ENCODE results near the gene TMEM179.

The TMEM179 gene

GRCh38 chr14:104567141-104567956, 37.2 kb downstream of the TMEM179 start:
- Histone ChIP-seq H3K36me3 (ENCODE audit: control insufficient read depth, insufficient read depth, low read length) (no peaks in the 10 kb centered on the region), H3K27ac (ENCODE audit: low read depth, low read length) (no peak overlapping the region), H3K4me1 (ENCODE audit: control insufficient read depth, insufficient read depth, low read length) (no peaks in the 10 kb centered on the region), H3K4me3 (ENCODE audit: low read length) (no peak overlapping the region), H3K9ac (ENCODE audit: low read length) (no peak overlapping the region), H3K27me3 (ENCODE audit: control insufficient read depth, insufficient read depth, low read length) (peaks cover 16% of the 10 kb centered on the region)

DNA sequence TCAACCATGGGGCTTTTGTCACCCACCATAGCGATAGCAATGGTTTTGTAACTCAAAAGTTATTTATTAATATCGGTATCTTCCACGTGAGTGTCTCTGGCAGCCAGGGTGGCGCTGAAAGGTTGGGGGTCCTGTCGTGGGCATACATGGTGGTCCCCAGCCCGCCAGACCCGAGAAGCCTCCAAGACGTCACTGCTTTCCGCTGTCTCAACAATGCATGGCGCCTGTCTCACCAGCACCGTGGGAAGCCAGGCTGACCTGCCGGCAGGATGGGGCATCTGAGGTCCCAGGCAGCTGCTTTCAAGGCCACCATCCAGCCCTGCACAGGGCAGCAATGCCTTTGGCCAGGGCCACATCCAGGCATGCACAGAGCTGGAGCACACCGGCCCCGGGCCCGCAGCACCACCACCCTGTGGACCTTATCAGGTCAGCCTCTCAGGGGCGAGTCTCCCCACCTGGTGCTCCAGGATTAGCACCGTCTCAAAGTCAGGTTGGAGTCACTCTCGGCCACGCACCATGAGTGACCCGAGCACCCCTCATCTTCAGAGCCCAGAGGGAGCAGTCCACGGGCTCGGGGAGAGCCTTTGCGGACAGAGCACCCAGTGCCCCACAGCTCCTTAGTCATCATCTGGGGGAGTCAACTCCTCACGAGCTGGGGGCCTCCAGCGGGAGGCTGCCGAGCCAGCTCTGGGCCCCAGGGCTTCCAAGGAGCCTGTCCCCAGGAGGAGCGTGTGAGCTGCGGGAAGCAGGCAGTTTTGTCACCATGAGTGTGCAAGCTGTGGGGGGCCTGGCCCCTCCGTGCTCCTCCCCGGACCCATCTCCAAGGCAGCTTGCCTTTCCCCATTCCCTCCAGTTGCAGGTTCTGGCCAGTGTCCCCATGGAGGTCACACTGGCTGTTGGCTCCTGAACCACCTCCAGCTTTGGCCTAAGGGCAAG, 39.6 kb downstream of the TMEM179 start:
- Histone ChIP-seq H3K4me3 (ENCODE audit: low read length) (no peak overlapping the region), H3K27me3 (ENCODE audit: control insufficient read depth, insufficient read depth, low read length) (peaks cover 16% of the 10 kb centered on the region), H3K9ac (ENCODE audit: low read length) (no peak overlapping the region), H3K27ac (ENCODE audit: low read depth, low read length) (no peak overlapping the region), H3K4me1 (ENCODE audit: control insufficient read depth, insufficient read depth, low read length) (no peaks in the 10 kb centered on the region), H3K36me3 (ENCODE audit: control insufficient read depth, insufficient read depth, low read length) (no peaks in the 10 kb centered on the region)

DNA sequence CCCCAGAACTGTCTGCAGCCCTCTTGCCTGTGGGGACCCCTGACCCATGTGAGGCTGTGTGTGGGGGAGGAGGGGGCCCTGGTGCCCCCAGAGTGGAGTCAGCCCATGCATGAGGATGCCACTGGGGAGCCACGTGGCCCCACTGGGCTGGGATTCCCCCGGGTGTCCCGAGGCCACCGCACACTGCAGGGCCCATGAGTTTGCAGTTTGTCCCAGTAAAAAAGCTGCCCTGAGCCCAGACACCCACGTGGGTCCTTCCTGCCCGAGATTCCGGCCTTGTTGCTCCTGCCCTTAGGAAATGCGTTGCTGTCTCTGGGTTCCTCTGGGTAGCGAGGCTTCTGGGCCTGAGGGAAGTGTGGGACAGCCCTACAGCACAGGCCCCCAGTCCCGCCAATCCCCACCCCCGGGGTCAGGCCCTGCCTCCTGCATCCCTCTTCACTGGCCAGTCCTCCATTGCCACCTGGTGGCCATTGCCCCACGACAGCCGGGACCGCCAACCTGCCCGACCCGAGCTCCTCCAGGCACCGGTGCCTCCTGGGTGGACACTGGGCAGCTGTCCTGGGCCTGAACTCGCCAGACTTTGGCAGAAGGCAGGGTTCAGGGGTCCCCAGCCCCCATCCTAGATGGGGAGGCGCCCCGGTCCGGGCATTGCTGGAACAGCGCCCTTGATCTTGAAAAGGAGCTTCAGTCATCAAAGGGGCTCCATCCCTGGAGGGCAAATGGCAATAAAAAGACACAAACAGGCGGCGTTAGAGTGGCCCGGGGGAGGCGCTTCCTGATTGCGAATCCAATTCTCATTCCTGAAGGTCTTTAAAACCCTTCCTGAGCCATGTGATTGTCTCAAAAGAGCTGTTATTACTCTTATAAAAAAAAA, 40.6 kb downstream of the TMEM179 start:
- no peak overlapping the region for H3K9ac ChIP-seq (ENCODE audit: low read length)
- no peaks in the 10 kb centered on the region for H3K36me3 ChIP-seq (ENCODE audit: control insufficient read depth, insufficient read depth, low read length)
- H3K4me3 ChIP-seq (ENCODE audit: low read length) = no peak overlapping the region
- H3K27me3 ChIP-seq (ENCODE audit: control insufficient read depth, insufficient read depth, low read length) = peaks cover 12% of the 10 kb centered on the region
- H3K4me1 ChIP-seq (ENCODE audit: control insufficient read depth, insufficient read depth, low read length) = no peaks in the 10 kb centered on the region
- H3K27ac ChIP-seq (ENCODE audit: low read depth, low read length) = no peak overlapping the region

GRCh38 chr14:104563191-104563741, 41.3 kb downstream of the TMEM179 start:
- Histone ChIP-seq H3K36me3 (ENCODE audit: control insufficient read depth, insufficient read depth, low read length) (no peaks in the 10 kb centered on the region), H3K9ac (ENCODE audit: low read length) (no peak overlapping the region), H3K4me3 (ENCODE audit: low read length) (no peak overlapping the region), H3K27me3 (ENCODE audit: control insufficient read depth, insufficient read depth, low read length) (peaks cover 12% of the 10 kb centered on the region), H3K4me1 (ENCODE audit: control insufficient read depth, insufficient read depth, low read length) (no peaks in the 10 kb centered on the region), H3K27ac (ENCODE audit: low read depth, low read length) (no peak overlapping the region)

- H3K27ac ChIP-seq (ENCODE audit: low read depth, low read length) = no peak overlapping the region
- H3K27me3 ChIP-seq (ENCODE audit: control insufficient read depth, insufficient read depth, low read length) = peaks cover 14% of the 10 kb centered on the region
- H3K36me3 ChIP-seq (ENCODE audit: control insufficient read depth, insufficient read depth, low read length) = no peaks in the 10 kb centered on the region
- no peaks in the 10 kb centered on the region for H3K4me1 ChIP-seq (ENCODE audit: control insufficient read depth, insufficient read depth, low read length)
- H3K4me3 ChIP-seq (ENCODE audit: low read length) = no peak overlapping the region
- no peak overlapping the region for H3K9ac ChIP-seq (ENCODE audit: low read length)
These were observed 42.0 kb downstream of the TMEM179 start for GRCh38 chr14:104562606-104563005.

GRCh38 chr14:104561632-104562495, 42.7 kb downstream of the TMEM179 start:
- no peak overlapping the region for H3K9ac ChIP-seq (ENCODE audit: low read length)
- H3K4me3 ChIP-seq (ENCODE audit: low read length) = no peak overlapping the region
- H3K27ac ChIP-seq (ENCODE audit: low read depth, low read length) = no peak overlapping the region
- H3K4me1 ChIP-seq (ENCODE audit: control insufficient read depth, insufficient read depth, low read length) = no peaks in the 10 kb centered on the region
- H3K36me3 ChIP-seq (ENCODE audit: control insufficient read depth, insufficient read depth, low read length) = no peaks in the 10 kb centered on the region
- H3K27me3 ChIP-seq (ENCODE audit: control insufficient read depth, insufficient read depth, low read length) = peaks cover 15% of the 10 kb centered on the region

DNA sequence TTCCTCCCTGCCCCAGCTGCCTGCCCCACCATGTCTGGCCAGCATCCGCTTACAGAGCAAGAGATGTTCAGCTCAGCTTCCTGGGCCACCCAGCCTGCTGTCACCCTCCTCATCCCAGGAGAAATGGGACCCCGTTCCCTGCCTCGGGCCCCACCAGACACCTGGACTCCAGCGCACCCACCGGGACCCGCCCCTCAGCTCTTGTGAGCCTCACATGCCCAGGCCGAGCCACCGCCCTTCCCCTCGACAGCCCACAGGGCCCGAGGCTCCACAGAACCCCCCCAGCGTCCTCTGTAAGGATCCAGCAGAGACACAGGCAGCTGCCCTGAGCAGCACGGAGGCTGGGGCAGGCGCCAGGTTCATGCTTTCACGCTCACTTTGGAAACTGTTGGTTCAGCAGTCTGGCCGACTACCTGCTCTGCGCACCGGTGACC, 43.4 kb downstream of the TMEM179 start:
- no peaks in the 10 kb centered on the region for H3K4me1 ChIP-seq (ENCODE audit: control insufficient read depth, insufficient read depth, low read length)
- H3K36me3 ChIP-seq (ENCODE audit: control insufficient read depth, insufficient read depth, low read length) = no peaks in the 10 kb centered on the region
- no peak overlapping the region for H3K4me3 ChIP-seq (ENCODE audit: low read length)
- H3K27me3 ChIP-seq (ENCODE audit: control insufficient read depth, insufficient read depth, low read length) = peaks cover 14% of the 10 kb centered on the region
- H3K9ac ChIP-seq (ENCODE audit: low read length) = no peak overlapping the region
- no peak overlapping the region for H3K27ac ChIP-seq (ENCODE audit: low read depth, low read length)

DNA sequence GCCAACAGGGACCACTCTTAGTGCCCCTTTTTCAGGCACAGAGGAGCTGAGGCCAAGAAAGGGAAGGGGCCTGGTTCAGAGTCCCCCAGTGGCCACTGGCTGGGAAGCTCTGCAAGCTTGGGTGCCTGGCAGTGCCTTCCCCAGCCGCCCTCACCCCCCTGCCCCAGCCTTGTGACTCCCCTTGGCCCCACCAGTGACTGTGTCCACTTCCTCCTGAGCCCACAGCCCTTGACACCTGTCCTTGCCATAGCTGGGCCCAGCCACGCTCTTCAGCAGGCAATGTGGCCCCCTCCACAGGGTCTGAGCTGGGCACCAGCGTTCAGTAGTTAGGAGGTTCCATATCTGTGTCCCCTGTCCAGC, 44.0 kb downstream of the TMEM179 start:
- H3K4me1 ChIP-seq (ENCODE audit: control insufficient read depth, insufficient read depth, low read length) = no peaks in the 10 kb centered on the region
- H3K36me3 ChIP-seq (ENCODE audit: control insufficient read depth, insufficient read depth, low read length) = no peaks in the 10 kb centered on the region
- peaks cover 10% of the 10 kb centered on the region for H3K27me3 ChIP-seq (ENCODE audit: control insufficient read depth, insufficient read depth, low read length)
- H3K9ac ChIP-seq (ENCODE audit: low read length) = no peak overlapping the region
- no peak overlapping the region for H3K4me3 ChIP-seq (ENCODE audit: low read length)
- H3K27ac ChIP-seq (ENCODE audit: low read depth, low read length) = no peak overlapping the region

GRCh38 chr14:104559804-104560585, 44.6 kb downstream of the TMEM179 start:
- H3K36me3 ChIP-seq (ENCODE audit: control insufficient read depth, insufficient read depth, low read length) = no peaks in the 10 kb centered on the region
- H3K9ac ChIP-seq (ENCODE audit: low read length) = no peak overlapping the region
- no peaks in the 10 kb centered on the region for H3K4me1 ChIP-seq (ENCODE audit: control insufficient read depth, insufficient read depth, low read length)
- H3K4me3 ChIP-seq (ENCODE audit: low read length) = no peak overlapping the region
- H3K27ac ChIP-seq (ENCODE audit: low read depth, low read length) = no peak overlapping the region
- peaks cover 8% of the 10 kb centered on the region for H3K27me3 ChIP-seq (ENCODE audit: control insufficient read depth, insufficient read depth, low read length)

DNA sequence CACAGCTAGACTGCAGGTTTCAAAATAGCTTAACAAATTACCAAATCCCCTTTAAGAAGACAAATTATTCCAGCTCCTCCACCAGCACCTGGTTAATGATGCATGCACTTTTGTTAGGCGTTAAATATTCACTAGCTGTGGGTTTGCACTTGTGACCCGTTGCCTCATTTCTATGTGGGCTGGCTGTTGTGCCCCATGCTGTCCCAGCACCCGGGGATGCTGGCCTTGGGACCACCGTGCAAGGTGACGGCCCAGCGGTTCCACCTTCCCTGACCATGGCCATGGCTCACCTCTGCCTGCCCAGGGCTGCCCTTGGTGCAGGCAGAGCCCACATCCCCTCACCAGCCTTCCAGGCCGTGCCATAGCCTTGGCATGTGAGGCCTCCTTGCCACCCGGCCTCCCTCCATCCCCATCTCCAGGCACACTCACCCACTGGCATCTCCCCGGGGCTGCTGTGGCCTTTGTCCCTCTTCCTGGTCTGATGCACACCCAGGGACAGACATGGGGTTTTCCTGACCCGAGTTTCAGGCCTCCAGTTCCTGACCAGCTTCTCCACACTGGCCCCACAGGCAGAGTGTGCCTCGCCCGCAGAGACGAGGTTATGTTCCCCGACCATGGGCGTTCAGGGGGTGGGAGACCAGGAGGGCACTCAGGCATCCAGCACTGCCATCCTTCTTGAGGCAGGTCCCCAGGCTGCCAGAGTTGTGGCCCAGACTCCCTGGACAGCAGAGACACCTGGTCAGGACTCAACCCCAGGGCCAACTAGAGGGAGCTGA, 45.4 kb downstream of the TMEM179 start:
- no peaks in the 10 kb centered on the region for H3K4me1 ChIP-seq (ENCODE audit: control insufficient read depth, insufficient read depth, low read length)

More for the DNA sequence above, 45.4 kb downstream of the TMEM179 start:
- Histone ChIP-seq H3K27ac (ENCODE audit: low read depth, low read length) (no peak overlapping the region), H3K27me3 (ENCODE audit: control insufficient read depth, insufficient read depth, low read length) (peaks cover 8% of the 10 kb centered on the region), H3K4me3 (ENCODE audit: low read length) (no peak overlapping the region), H3K36me3 (ENCODE audit: control insufficient read depth, insufficient read depth, low read length) (no peaks in the 10 kb centered on the region), H3K9ac (ENCODE audit: low read length) (no peak overlapping the region)
